ENCODE measurements around the gene ERFL.

DNA sequence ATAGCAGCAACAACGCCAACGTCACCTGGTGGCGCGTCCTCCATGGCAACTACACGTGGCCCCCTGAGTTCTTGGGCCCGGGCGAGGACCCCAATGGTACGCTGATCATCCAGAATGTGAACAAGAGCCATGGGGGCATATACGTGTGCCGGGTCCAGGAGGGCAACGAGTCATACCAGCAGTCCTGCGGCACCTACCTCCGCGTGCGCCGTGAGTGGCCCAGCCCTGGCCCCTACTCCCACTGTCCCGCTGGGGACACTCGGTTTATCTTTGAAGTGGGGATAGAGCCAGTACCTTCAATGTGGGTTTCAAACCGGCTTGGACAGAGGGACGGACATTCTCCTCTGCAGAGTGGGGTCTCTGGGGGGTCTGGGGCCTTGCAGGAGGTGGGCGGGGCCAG lies 49.2 kb downstream of the ERFL start:
- no peak for TF ChIP-seq POLR2A (IDR thresholded peaks at IDR 0.05)
- TF ChIP-seq, protein P1, sequence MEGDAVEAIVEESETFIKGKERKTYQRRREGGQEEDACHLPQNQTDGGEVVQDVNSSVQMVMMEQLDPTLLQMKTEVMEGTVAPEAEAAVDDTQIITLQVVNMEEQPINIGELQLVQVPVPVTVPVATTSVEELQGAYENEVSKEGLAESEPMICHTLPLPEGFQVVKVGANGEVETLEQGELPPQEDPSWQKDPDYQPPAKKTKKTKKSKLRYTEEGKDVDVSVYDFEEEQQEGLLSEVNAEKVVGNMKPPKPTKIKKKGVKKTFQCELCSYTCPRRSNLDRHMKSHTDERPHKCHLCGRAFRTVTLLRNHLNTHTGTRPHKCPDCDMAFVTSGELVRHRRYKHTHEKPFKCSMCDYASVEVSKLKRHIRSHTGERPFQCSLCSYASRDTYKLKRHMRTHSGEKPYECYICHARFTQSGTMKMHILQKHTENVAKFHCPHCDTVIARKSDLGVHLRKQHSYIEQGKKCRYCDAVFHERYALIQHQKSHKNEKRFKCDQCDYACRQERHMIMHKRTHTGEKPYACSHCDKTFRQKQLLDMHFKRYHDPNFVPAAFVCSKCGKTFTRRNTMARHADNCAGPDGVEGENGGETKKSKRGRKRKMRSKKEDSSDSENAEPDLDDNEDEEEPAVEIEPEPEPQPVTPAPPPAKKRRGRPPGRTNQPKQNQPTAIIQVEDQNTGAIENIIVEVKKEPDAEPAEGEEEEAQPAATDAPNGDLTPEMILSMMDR (IDR thresholded peaks at IDR 0.05), result no peak
